ENCODE results near the gene TGIF1. TPM values are rescaled to one million over a fixed set of nuclear protein-coding genes. Genes with fewer than 3 reads are reported as not detected.
"Not testable (repeated sequence)": the region's sequence is repeated elsewhere in the genome, so short reads cannot be mapped to it uniquely, and the experiment has no call there.

The TGIF1 gene
- total RNA-seq, 2 experiments from 2014 or later: 54.6 to 55.4 TPM

- Mint-ChIP-seq H3K4me3 (no peak overlapping the region), H3K36me3 (ENCODE audit: low read depth) (no peaks in the 10 kb centered on the region), H3K27me3 (no peaks in the 10 kb centered on the region), H3K4me1 (ENCODE audit: low read depth) (peaks cover 28% of the 10 kb centered on the region), H3K9me3 (no peaks in the 10 kb centered on the region), H3K27ac (no peak overlapping the region)
- POLR2A ChIA-PET: interaction anchor here (1.3 kb wide), 1 partner anchor 38 kb away, joined by 4 read pairs; no protein-coding TSS in a partner anchor
- TF ChIP-seq, protein P1, sequence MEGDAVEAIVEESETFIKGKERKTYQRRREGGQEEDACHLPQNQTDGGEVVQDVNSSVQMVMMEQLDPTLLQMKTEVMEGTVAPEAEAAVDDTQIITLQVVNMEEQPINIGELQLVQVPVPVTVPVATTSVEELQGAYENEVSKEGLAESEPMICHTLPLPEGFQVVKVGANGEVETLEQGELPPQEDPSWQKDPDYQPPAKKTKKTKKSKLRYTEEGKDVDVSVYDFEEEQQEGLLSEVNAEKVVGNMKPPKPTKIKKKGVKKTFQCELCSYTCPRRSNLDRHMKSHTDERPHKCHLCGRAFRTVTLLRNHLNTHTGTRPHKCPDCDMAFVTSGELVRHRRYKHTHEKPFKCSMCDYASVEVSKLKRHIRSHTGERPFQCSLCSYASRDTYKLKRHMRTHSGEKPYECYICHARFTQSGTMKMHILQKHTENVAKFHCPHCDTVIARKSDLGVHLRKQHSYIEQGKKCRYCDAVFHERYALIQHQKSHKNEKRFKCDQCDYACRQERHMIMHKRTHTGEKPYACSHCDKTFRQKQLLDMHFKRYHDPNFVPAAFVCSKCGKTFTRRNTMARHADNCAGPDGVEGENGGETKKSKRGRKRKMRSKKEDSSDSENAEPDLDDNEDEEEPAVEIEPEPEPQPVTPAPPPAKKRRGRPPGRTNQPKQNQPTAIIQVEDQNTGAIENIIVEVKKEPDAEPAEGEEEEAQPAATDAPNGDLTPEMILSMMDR (IDR thresholded peaks at IDR 0.05): no peak
- CTCF ChIA-PET: no interaction called here
- no peak for DNase-seq
- H3K9me3 ChIP-seq (ENCODE audit: control insufficient read depth in 1 of 2, insufficient read depth in 1 of 2, low read length in 2 of 2): no peaks in the 10 kb centered on the region
- no peak overlapping the region for H3K4me3 ChIP-seq (ENCODE audit: low read length)
- peaks cover 12% of the 10 kb centered on the region for H3K4me1 ChIP-seq (ENCODE audit: insufficient read depth, low read length)
- ATAC-seq (ENCODE audit: poor library complexity): no peak
- H3K27ac ChIP-seq (ENCODE audit: low read depth in 1 of 2, low read length in 2 of 2): no peak overlapping the region
- intact Hi-C loops (cut with DNase I, micrococcal nuclease): no loop called here
- no peaks in the 10 kb centered on the region for H3K27me3 ChIP-seq (ENCODE audit: control insufficient read depth in 1 of 2, insufficient read depth in 2 of 2, low read length in 2 of 2)
- no peaks in the 10 kb centered on the region for H3K36me3 ChIP-seq (ENCODE audit: insufficient read depth, low read length)
Measured at GRCh38 chr18:3409811-3410210, 40.2 kb upstream of the TGIF1 start.

GRCh38 chr18:3410273-3410672, 39.7 kb upstream of the TGIF1 start:
- intact Hi-C loops (cut with DNase I, micrococcal nuclease): no loop called here
- Histone ChIP-seq H3K4me1 (ENCODE audit: insufficient read depth, low read length) (peaks cover 12% of the 10 kb centered on the region), H3K36me3 (ENCODE audit: insufficient read depth, low read length) (no peaks in the 10 kb centered on the region), H3K4me3 (ENCODE audit: low read length) (no peak overlapping the region), H3K27ac (ENCODE audit: low read depth in 1 of 2, low read length in 2 of 2) (no peak overlapping the region), H3K9me3 (ENCODE audit: control insufficient read depth in 1 of 2, insufficient read depth in 1 of 2, low read length in 2 of 2) (no peaks in the 10 kb centered on the region), H3K27me3 (ENCODE audit: control insufficient read depth in 1 of 2, insufficient read depth in 2 of 2, low read length in 2 of 2) (no peaks in the 10 kb centered on the region)
- no peak overlapping the region for H3K4me3 Mint-ChIP-seq
- no peaks in the 10 kb centered on the region for H3K27me3 Mint-ChIP-seq
- no peak overlapping the region for H3K27ac Mint-ChIP-seq
- H3K36me3 Mint-ChIP-seq (ENCODE audit: low read depth): no peaks in the 10 kb centered on the region
- ATAC-seq (ENCODE audit: poor library complexity) (no peak), DNase-seq (no peak)
- ChIA-PET CTCF (no interaction called here), POLR2A (no interaction called here)
- H3K4me1 Mint-ChIP-seq (ENCODE audit: low read depth): peaks cover 26% of the 10 kb centered on the region
- no peaks in the 10 kb centered on the region for H3K9me3 Mint-ChIP-seq
- TF ChIP-seq, protein P1 (IDR thresholded peaks at IDR 0.05): no peak

DNA sequence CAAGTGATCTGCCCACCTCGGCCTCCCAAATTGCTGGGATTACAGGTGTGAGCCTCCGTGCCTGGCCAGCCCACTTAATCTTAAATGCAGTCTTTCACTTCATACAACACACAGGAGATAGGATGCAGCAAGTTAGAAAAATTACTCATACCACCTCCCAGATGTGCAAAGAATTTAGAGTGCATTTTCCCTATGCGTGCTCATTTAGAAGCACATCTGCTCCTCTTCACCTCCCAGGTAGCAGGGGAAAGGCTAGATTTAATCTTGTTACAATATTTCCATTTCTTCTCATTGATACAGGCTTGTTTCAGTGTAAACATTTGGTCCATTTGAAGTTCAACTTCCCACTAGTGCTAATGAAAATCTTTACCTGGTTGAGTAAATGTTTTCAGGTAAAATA, 39.1 kb upstream of the TGIF1 start:
- intact Hi-C loops (cut with DNase I, micrococcal nuclease); H3K4me3 Mint-ChIP-seq; H3K27ac Mint-ChIP-seq; H3K27me3 Mint-ChIP-seq; DNase-seq; ATAC-seq (ENCODE audit: poor library complexity); H3K9me3 Mint-ChIP-seq; POLR2A ChIA-PET; H3K27me3 ChIP-seq (ENCODE audit: control insufficient read depth in 1 of 2, insufficient read depth in 2 of 2, low read length in 2 of 2); H3K27ac ChIP-seq (ENCODE audit: low read depth in 1 of 2, low read length in 2 of 2); H3K36me3 Mint-ChIP-seq (ENCODE audit: low read depth); H3K4me3 ChIP-seq (ENCODE audit: low read length); H3K9me3 ChIP-seq (ENCODE audit: control insufficient read depth in 1 of 2, insufficient read depth in 1 of 2, low read length in 2 of 2); CTCF ChIA-PET; H3K36me3 ChIP-seq (ENCODE audit: insufficient read depth, low read length): not testable (repeated sequence)
- H3K4me1 ChIP-seq (ENCODE audit: insufficient read depth, low read length): peaks cover 12% of the 10 kb centered on the region
- H3K4me1 Mint-ChIP-seq (ENCODE audit: low read depth): peaks cover 20% of the 10 kb centered on the region

DNA sequence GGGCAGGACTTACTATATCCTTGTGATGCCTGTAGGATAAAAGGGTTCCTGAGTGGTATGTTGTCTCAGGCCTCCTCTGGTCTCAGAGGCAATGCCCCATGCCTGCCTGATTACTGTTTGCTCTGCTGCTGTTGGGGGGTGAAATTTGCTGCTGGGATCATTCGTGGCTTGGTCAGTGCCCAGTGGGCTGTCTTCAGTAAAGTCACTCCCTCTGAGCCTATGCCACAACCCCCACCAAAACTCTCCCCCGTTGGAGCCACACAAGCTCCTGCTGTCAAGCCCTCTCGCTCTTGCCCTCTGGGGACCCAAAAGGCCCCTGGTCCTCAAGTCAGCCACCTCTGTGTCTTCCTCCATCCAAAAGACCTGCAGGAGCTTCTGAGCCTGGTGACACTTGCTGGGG, 38.6 kb upstream of the TGIF1 start:
- H3K4me1 Mint-ChIP-seq (ENCODE audit: low read depth): peaks cover 15% of the 10 kb centered on the region

More for the DNA sequence above, 38.6 kb upstream of the TGIF1 start:
- Histone ChIP-seq H3K4me3 (ENCODE audit: low read length) (no peak overlapping the region), H3K27ac (ENCODE audit: low read depth in 1 of 2, low read length in 2 of 2) (no peak overlapping the region), H3K27me3 (ENCODE audit: control insufficient read depth in 1 of 2, insufficient read depth in 2 of 2, low read length in 2 of 2) (no peaks in the 10 kb centered on the region), H3K36me3 (ENCODE audit: insufficient read depth, low read length) (no peaks in the 10 kb centered on the region), H3K9me3 (ENCODE audit: control insufficient read depth in 1 of 2, insufficient read depth in 1 of 2, low read length in 2 of 2) (no peaks in the 10 kb centered on the region), H3K4me1 (ENCODE audit: insufficient read depth, low read length) (peaks cover 12% of the 10 kb centered on the region)
- Mint-ChIP-seq H3K36me3 (ENCODE audit: low read depth) (no peaks in the 10 kb centered on the region), H3K27ac (no peak overlapping the region), H3K4me3 (no peak overlapping the region), H3K27me3 (no peaks in the 10 kb centered on the region), H3K9me3 (no peaks in the 10 kb centered on the region)
- ChIA-PET CTCF (no interaction called here), POLR2A (interaction anchor here (1.3 to 1.8 kb wide), 2 partner anchors 37 to 43 kb away, joined by 4 to 14 read pairs; no protein-coding TSS in a partner anchor)
- DNase-seq (no peak), ATAC-seq (ENCODE audit: poor library complexity) (no peak)
- TF ChIP-seq, protein P1 (IDR thresholded peaks at IDR 0.05): no peak
- intact Hi-C loops (cut with DNase I, micrococcal nuclease): no loop called here
